Esophagus muscularis mucosa (tissue), 4 donors: Measurements from ENCODE around the gene NAA40. TPM values are rescaled to one million over a fixed set of nuclear protein-coding genes. Genes with fewer than 3 reads are reported as not detected.

Source experiments
- DNase-seq: peaks from one replicate; pipeline ENCODE4 v3.0.0-alpha.2; 2017; ENCODE audit errors: extremely low spot score
- H3K27ac ChIP-seq, 4 donors: fragments of 200-600 bp; sonication (generic); replicated peaks in 1 of 4; 1 replicate in 3 of 4; 2 replicates in 1 of 4; pipeline ENCODE4 v1.5.1; 2016 to 2019; ENCODE audit warnings: mild to moderate bottlenecking in 1 of 4
- H3K27me3 ChIP-seq, 4 donors: fragments of 200-600 bp; sonication (generic); one replicate each; pipeline versions ENCODE4 v1.5.1 to v1.6.0; 2016 to 2019
- H3K36me3 ChIP-seq, 4 donors: fragments of 200-600 bp; sonication (generic); one replicate each; pipeline ENCODE4 v1.5.1; 2016 to 2019
- H3K4me1 ChIP-seq, 4 donors: fragments of 200-600 bp; sonication (generic); one replicate each; pipeline ENCODE4 v1.5.1; 2016 to 2019
- H3K4me3 ChIP-seq, 4 donors: fragments of 200-600 bp; sonication (generic); 1 replicate in 2 of 4; 2 replicates in 2 of 4; pipeline ENCODE4 v1.5.1; 2016 to 2019; ENCODE audit warnings: mild to moderate bottlenecking in 4 of 4, moderate library complexity in 1 of 4
- H3K9me3 ChIP-seq, 4 donors: fragments of 200-600 bp; sonication (generic); 1 replicate in 3 of 4; 2 replicates in 1 of 4; pipeline ENCODE4 v1.5.1; 2016 to 2019
- EP300 ChIP-seq: sonication (generic); formaldehyde crosslinking; IDR thresholded peaks from one replicate; pipeline ENCODE4 v1.6.1; 2017; ENCODE audit warnings: antibody characterized with exemption
- POLR2A ChIP-seq: fragments of 450-650 bp; IDR thresholded peaks from one replicate; pipeline ENCODE4 v1.6.1; 2017; ENCODE audit warnings: antibody characterized with exemption, moderate library complexity, mild to moderate bottlenecking, low read depth
- POLR2AphosphoS5 ChIP-seq, 2 donors: sonication (generic); formaldehyde crosslinking; IDR thresholded peaks; one replicate each; pipeline ENCODE4 v1.6.1; 2017; ENCODE audit warnings: antibody characterized with exemption in 2 of 2
- WGBS: methylation state at CpG from one replicate; pipeline ENCODE4 v1.1.5; 2018; 5-methylcytosine and 5-hydroxymethylcytosine counted together
- intact Hi-C: fragments of 100-400 bp; cut with DNase I; formaldehyde crosslinking; loops from one replicate; pipeline ENCODE4 v1.15.1; 2023
- total RNA-seq, 4 donors: library from RNA; depleted of rRNA; stranded (reverse); fragments of >200 nt; gene quantifications; one replicate each; pipeline versions ENCODE4 v1.1.0 to v1.2.1, GENCODE V29; 2016
- TF ChIP-seq, protein P1 (sequence below), 3 experiments: fragments of 200-600 bp in 2 of 3; fragments of 450-650 bp in 1 of 3; sonication (generic) in 2 of 3; IDR thresholded peaks; one replicate each; pipeline ENCODE4 v1.5.1; 2017 to 2019; ENCODE audit warnings: antibody characterized with exemption in 3 of 3, mild to moderate bottlenecking in 2 of 3, moderate library complexity in 1 of 3

NAA40 gene
- total RNA-seq, 4 donors from 2014 or later = 3.8 to 8.8 (median 8.0) TPM

DNA sequence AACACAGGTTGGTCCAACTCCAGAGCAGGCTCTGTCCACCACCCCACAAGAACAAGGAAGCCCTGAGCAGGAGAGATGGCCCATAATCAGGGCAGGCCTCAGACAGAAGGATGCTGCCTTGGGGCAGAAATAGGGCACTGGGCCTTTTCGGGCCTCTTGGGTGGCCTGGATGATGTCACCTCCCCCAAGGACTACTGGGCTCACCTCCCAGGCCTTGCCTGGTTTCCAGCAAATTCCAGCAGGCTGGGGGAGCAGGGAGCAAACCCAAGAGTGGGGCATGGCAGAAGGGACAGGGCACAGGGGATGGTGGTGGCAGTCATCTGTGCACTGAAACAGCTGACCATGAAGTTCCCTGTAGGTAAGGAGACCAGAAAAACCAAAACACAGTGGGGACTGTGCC, 5.3 kb upstream of the NAA40 start:
- Histone ChIP-seq H3K36me3 (no peaks in the 10 kb centered on the region), H3K4me1 (peaks cover 6 to 8% (median 6%) of the 10 kb centered on the region in 4 donors), H3K9me3 (no peaks in the 10 kb centered on the region), H3K27ac (no peak overlapping the region), H3K4me3 (no peak overlapping the region), H3K27me3 (no peaks in the 10 kb centered on the region)
- DNase-seq = no peak
- 57% methylated on average over 1 of the region's 1 CpG for WGBS
- no peak for TF ChIP-seq EP300
- TF ChIP-seq, protein P1, sequence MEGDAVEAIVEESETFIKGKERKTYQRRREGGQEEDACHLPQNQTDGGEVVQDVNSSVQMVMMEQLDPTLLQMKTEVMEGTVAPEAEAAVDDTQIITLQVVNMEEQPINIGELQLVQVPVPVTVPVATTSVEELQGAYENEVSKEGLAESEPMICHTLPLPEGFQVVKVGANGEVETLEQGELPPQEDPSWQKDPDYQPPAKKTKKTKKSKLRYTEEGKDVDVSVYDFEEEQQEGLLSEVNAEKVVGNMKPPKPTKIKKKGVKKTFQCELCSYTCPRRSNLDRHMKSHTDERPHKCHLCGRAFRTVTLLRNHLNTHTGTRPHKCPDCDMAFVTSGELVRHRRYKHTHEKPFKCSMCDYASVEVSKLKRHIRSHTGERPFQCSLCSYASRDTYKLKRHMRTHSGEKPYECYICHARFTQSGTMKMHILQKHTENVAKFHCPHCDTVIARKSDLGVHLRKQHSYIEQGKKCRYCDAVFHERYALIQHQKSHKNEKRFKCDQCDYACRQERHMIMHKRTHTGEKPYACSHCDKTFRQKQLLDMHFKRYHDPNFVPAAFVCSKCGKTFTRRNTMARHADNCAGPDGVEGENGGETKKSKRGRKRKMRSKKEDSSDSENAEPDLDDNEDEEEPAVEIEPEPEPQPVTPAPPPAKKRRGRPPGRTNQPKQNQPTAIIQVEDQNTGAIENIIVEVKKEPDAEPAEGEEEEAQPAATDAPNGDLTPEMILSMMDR (IDR thresholded peaks at IDR 0.05) = no peak
- TF ChIP-seq POLR2AphosphoS5 (IDR thresholded peaks at IDR 0.05) = no peak
- TF ChIP-seq POLR2A = no peak
- intact Hi-C loops = no loop called here

DNA sequence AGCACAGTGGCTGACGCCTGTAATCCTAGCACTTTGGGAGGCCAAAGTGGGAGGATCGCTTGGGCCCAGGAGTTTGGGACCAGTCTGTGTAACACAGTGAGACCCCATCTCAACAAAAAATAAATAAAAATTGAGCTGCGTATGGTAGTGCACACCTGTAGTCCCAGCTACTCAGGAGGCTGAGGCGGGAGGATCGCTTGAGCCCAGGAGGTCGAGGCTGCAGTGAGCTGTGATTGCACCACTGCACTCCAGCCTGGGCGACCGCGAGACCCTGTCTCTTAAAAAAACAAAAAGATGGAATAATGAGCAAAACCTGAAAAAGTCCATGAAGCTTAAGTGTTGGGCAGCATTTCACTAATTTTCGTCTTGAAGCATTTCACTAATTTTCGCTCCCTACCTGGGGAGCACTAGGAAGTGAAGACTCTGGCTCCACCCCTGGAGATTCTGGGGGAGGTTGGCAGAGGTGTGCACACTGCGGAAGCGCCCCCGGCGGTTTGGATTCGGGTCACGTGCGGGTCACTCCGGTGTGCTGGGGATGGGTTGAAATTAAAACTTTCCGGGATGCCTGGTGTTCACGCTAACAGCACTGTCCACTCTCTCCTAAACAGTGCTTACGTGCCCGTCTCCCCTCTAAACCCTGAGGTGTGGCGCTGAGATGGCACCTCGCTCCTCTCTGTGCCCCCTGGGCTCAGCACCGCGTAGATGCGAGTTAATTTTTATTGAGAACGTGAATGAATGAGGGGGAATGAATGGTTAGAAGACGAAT, 906 bp upstream of the NAA40 start:
- Histone ChIP-seq H3K27ac (peak overlapping the region; percentile 67 to 82 (median 76)), H3K4me3 (peak overlapping the region; percentile 67 to 81 (median 76)), H3K4me1 (peaks cover 13 to 24% (median 21%) of the 10 kb centered on the region in 4 donors), H3K36me3 (peaks cover 0 to 5% (median 0%) of the 10 kb centered on the region in 4 donors), H3K9me3 (no peaks in the 10 kb centered on the region), H3K27me3 (no peaks in the 10 kb centered on the region)
- WGBS = 31% methylated on average over 27 of the region's 30 CpGs
- intact Hi-C loops = no loop called here
- DNase-seq = no peak
- TF ChIP-seq EP300 = no peak

DNA sequence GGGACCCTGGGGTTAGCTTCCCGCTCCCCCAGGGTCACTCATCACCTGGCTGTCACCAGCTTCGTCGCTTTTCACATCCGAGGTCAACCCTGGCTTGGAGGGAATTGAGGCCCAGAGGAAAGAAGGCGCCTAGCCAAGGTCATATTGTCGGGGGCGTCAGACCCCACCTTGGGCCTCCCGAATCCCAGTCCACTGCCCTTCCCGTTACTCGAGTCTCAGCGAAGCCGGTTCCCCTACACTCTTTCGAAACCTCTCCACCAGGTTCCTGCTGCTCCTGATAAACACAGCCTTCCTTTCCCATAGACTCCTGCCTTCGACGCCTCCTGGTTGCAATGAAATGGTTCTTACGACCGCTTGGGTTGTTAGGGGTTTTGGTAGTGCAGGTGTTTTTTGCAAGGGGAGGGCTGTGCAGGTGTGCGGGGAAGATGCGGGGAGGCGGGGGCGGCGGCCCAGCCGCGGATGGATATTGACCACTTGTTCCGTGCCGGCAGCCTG, 642 bp downstream of the NAA40 start:
- WGBS = 2% methylated on average over 26 of the region's 26 CpGs
- Histone ChIP-seq H3K36me3 (peaks cover 0 to 5% (median 0%) of the 10 kb centered on the region in 4 donors), H3K9me3 (no peaks in the 10 kb centered on the region), H3K27me3 (no peaks in the 10 kb centered on the region), H3K4me1 (peaks cover 13 to 24% (median 22%) of the 10 kb centered on the region in 4 donors), H3K4me3 (peak overlapping the region; percentile 67 to 81 (median 76)), H3K27ac (peak overlapping the region; percentile 67 to 82 (median 76))
- DNase-seq = no peak
- intact Hi-C loops = no loop called here
- no peak for TF ChIP-seq EP300
- no peak for TF ChIP-seq POLR2A
- TF ChIP-seq, protein P1 (IDR thresholded peaks at IDR 0.05) = no peak
- TF ChIP-seq POLR2AphosphoS5 (IDR thresholded peaks at IDR 0.05) = no peak

DNA sequence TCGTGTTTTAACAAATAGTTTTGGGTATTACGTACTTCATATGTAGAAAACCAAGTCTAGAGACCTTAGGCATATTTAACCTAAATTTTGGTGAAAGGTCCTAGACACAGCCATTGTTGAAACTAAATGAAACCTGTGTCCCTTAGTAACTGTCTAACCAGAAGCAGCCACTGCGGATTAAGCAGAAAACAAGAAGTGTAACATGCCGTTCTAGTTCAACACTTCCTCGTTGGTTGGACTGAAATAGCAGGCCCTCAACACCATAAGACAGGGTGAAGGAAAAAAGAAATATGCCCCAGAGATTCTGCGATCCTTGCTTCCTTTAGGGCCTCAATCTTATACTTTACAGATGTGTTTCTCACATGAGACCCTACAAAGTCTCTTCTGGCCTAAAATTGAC, 2.0 kb downstream of the NAA40 start:
- no peak overlapping the region for H3K4me3 ChIP-seq
- intact Hi-C loops = no loop called here
- no peak for DNase-seq
- 73% methylated on average over 6 of the region's 6 CpGs for WGBS
- H3K27ac ChIP-seq = no peak overlapping the region
- TF ChIP-seq, protein P1 (IDR thresholded peaks at IDR 0.05) = no peak
- no peak for TF ChIP-seq POLR2A
- no peaks in the 10 kb centered on the region for H3K27me3 ChIP-seq
- H3K36me3 ChIP-seq = peaks cover 0 to 5% (median 0%) of the 10 kb centered on the region in 4 donors
- H3K9me3 ChIP-seq = no peaks in the 10 kb centered on the region
- peaks cover 24 to 36% (median 34%) of the 10 kb centered on the region in 4 donors for H3K4me1 ChIP-seq

DNA sequence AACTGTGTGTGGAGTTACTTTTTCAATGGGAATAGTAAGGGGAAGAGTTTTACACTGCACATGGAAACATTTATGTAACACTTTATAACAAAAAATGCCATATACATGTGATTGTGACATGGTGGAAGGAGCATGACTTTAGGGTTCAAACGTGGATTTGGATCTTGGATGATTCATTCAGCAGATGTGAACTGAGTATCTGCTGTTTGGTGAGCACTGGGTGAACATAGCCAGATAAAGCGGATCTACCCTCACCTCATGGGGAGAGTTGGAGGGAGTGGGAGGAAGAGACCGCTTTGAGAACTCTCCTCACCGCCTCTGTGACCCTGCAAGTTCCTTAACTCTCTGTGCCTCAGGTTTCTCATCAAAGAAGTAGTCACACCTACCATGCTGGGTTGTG, 3.1 kb downstream of the NAA40 start:
- no peaks in the 10 kb centered on the region for H3K27me3 ChIP-seq
- intact Hi-C loops = no loop called here
- H3K4me1 ChIP-seq = peaks cover 24 to 40% (median 38%) of the 10 kb centered on the region in 4 donors
- no peak overlapping the region for H3K4me3 ChIP-seq
- 81% methylated on average over 4 of the region's 4 CpGs for WGBS
- TF ChIP-seq, protein P1 (IDR thresholded peaks at IDR 0.05) = no peak
- TF ChIP-seq POLR2A (no peak), POLR2AphosphoS5 (IDR thresholded peaks at IDR 0.05) (no peak), EP300 (no peak)
- no peak for DNase-seq
- H3K36me3 ChIP-seq = peaks cover 0 to 13% (median 10%) of the 10 kb centered on the region in 4 donors
- H3K9me3 ChIP-seq = no peaks in the 10 kb centered on the region
- no peak overlapping the region for H3K27ac ChIP-seq
